ENCODE measurements around the gene FPR1.

The FPR1 gene

GRCh38 chr19:51755571-51755970 lies 3.9 kb upstream of the FPR1 start:
- Histone ChIP-seq H3K36me3 (ENCODE audit: control insufficient read depth in 1 of 2, insufficient read depth in 2 of 2, low read length in 2 of 2) (no peaks in the 10 kb centered on the region), H3K27ac (ENCODE audit: low read depth, low read length) (no peak overlapping the region), H3K9me3 (ENCODE audit: control insufficient read depth in 1 of 2, low read length in 2 of 2) (no peaks in the 10 kb centered on the region), H3K4me1 (ENCODE audit: control insufficient read depth in 1 of 2, insufficient read depth in 2 of 2, low read length in 2 of 2) (no peaks in the 10 kb centered on the region), H3K4me3 (ENCODE audit: low read depth in 1 of 2, low read length in 2 of 2) (no peak overlapping the region), H3K27me3 (ENCODE audit: control insufficient read depth in 1 of 2, insufficient read depth in 2 of 2, low read length in 2 of 2) (no peaks in the 10 kb centered on the region), H3K9ac (ENCODE audit: low read depth in 1 of 2, low read length in 2 of 2) (no peak overlapping the region)

DNA sequence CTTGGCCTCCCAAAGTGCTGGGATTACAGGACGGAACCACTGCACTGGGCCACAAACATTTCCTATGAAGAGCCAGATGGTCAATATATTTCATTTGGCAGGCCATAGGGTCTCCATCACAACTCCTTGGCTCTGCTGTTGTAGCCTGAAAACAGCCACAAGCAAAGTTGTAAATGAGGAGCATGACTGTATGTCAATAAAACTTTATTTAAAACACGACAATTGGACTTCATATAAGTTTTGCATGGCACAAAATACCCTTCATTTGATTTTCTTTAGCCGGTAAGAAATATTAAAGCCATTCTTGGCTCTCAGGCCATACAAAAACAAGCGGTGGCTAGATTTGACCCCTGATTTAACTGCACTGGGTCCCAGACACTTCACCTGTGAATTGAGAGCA lies 3.1 kb upstream of the FPR1 start:
- no peak overlapping the region for H3K27ac ChIP-seq (ENCODE audit: low read depth, low read length)

GRCh38 chr19:51754109-51754508 lies 2.4 kb upstream of the FPR1 start:
- H3K9ac ChIP-seq (ENCODE audit: low read depth in 1 of 2, low read length in 2 of 2): no peak overlapping the region
- H3K27ac ChIP-seq (ENCODE audit: low read depth, low read length): no peak overlapping the region
- H3K36me3 ChIP-seq (ENCODE audit: control insufficient read depth in 1 of 2, insufficient read depth in 2 of 2, low read length in 2 of 2): no peaks in the 10 kb centered on the region
- no peaks in the 10 kb centered on the region for H3K27me3 ChIP-seq (ENCODE audit: control insufficient read depth in 1 of 2, insufficient read depth in 2 of 2, low read length in 2 of 2)
- no peaks in the 10 kb centered on the region for H3K4me1 ChIP-seq (ENCODE audit: control insufficient read depth in 1 of 2, insufficient read depth in 2 of 2, low read length in 2 of 2)
- no peaks in the 10 kb centered on the region for H3K9me3 ChIP-seq (ENCODE audit: control insufficient read depth in 1 of 2, low read length in 2 of 2)
- H3K4me3 ChIP-seq (ENCODE audit: low read depth in 1 of 2, low read length in 2 of 2): no peak overlapping the region

More for the DNA sequence above, 3.1 kb upstream of the FPR1 start:
- Histone ChIP-seq H3K9me3 (ENCODE audit: control insufficient read depth in 1 of 2, low read length in 2 of 2) (no peaks in the 10 kb centered on the region), H3K4me1 (ENCODE audit: control insufficient read depth in 1 of 2, insufficient read depth in 2 of 2, low read length in 2 of 2) (no peaks in the 10 kb centered on the region), H3K27me3 (ENCODE audit: control insufficient read depth in 1 of 2, insufficient read depth in 2 of 2, low read length in 2 of 2) (no peaks in the 10 kb centered on the region), H3K9ac (ENCODE audit: low read depth in 1 of 2, low read length in 2 of 2) (no peak overlapping the region), H3K4me3 (ENCODE audit: low read depth in 1 of 2, low read length in 2 of 2) (no peak overlapping the region), H3K36me3 (ENCODE audit: control insufficient read depth in 1 of 2, insufficient read depth in 2 of 2, low read length in 2 of 2) (no peaks in the 10 kb centered on the region)

DNA sequence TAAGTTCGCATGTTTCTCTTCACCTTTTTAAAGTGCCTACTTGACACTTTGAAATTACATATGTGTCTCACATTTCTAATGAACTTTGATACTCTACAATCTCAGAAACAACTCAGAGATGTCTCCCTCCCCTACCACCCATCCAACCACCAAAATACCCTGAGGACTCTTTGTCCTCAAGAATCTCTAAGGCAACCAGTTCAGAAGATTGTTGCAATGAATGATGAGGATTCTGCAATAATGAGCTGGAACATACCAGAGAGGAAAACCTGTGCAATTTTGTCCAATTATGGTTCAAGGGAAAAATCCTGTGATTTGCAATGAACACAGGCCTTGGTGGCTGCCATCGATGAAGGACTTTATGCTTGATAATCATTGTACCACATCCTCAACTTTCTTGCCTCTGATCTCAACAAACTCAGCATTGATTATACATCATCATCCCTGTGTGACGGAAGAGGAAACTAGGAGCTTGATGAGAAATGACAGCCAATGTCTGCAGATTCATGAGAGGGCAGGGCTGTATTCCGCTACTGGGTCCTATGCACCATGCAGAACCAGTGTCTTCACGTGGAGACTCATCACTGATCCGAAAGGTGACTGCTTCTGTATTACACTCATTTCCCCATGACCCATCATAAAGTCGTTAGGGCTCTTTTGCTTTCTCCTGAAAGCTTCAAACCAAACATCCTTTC lies 1.1 kb downstream of the FPR1 start:
- H3K9ac ChIP-seq (ENCODE audit: low read depth in 1 of 2, low read length in 2 of 2): no peak overlapping the region
- H3K36me3 ChIP-seq (ENCODE audit: control insufficient read depth in 1 of 2, insufficient read depth in 2 of 2, low read length in 2 of 2): no peaks in the 10 kb centered on the region
- no peak overlapping the region for H3K27ac ChIP-seq (ENCODE audit: low read depth, low read length)
- H3K27me3 ChIP-seq (ENCODE audit: control insufficient read depth in 1 of 2, insufficient read depth in 2 of 2, low read length in 2 of 2): no peaks in the 10 kb centered on the region
- no peaks in the 10 kb centered on the region for H3K9me3 ChIP-seq (ENCODE audit: control insufficient read depth in 1 of 2, low read length in 2 of 2)
- H3K4me3 ChIP-seq (ENCODE audit: low read depth in 1 of 2, low read length in 2 of 2): no peak overlapping the region
- H3K4me1 ChIP-seq (ENCODE audit: control insufficient read depth in 1 of 2, insufficient read depth in 2 of 2, low read length in 2 of 2): no peaks in the 10 kb centered on the region

- H3K9ac ChIP-seq (ENCODE audit: low read depth in 1 of 2, low read length in 2 of 2): no peak overlapping the region
- H3K4me3 ChIP-seq (ENCODE audit: low read depth in 1 of 2, low read length in 2 of 2): no peak overlapping the region
- H3K27me3 ChIP-seq (ENCODE audit: control insufficient read depth in 1 of 2, insufficient read depth in 2 of 2, low read length in 2 of 2): no peaks in the 10 kb centered on the region
- H3K36me3 ChIP-seq (ENCODE audit: control insufficient read depth in 1 of 2, insufficient read depth in 2 of 2, low read length in 2 of 2): no peaks in the 10 kb centered on the region
- H3K27ac ChIP-seq (ENCODE audit: low read depth, low read length): no peak overlapping the region
- no peaks in the 10 kb centered on the region for H3K9me3 ChIP-seq (ENCODE audit: control insufficient read depth in 1 of 2, low read length in 2 of 2)
- H3K4me1 ChIP-seq (ENCODE audit: control insufficient read depth in 1 of 2, insufficient read depth in 2 of 2, low read length in 2 of 2): no peaks in the 10 kb centered on the region
Measured at GRCh38 chr19:51749979-51750378, 1.7 kb downstream of the FPR1 start.

- H3K9me3 ChIP-seq (ENCODE audit: control insufficient read depth in 1 of 2, low read length in 2 of 2): no peaks in the 10 kb centered on the region
- no peak overlapping the region for H3K4me3 ChIP-seq (ENCODE audit: low read depth in 1 of 2, low read length in 2 of 2)
- H3K4me1 ChIP-seq (ENCODE audit: control insufficient read depth in 1 of 2, insufficient read depth in 2 of 2, low read length in 2 of 2): no peaks in the 10 kb centered on the region
- no peaks in the 10 kb centered on the region for H3K27me3 ChIP-seq (ENCODE audit: control insufficient read depth in 1 of 2, insufficient read depth in 2 of 2, low read length in 2 of 2)
- H3K36me3 ChIP-seq (ENCODE audit: control insufficient read depth in 1 of 2, insufficient read depth in 2 of 2, low read length in 2 of 2): no peaks in the 10 kb centered on the region
- H3K9ac ChIP-seq (ENCODE audit: low read depth in 1 of 2, low read length in 2 of 2): no peak overlapping the region
- no peak overlapping the region for H3K27ac ChIP-seq (ENCODE audit: low read depth, low read length)
Measured at GRCh38 chr19:51746731-51747130, 4.9 kb downstream of the FPR1 start.

DNA sequence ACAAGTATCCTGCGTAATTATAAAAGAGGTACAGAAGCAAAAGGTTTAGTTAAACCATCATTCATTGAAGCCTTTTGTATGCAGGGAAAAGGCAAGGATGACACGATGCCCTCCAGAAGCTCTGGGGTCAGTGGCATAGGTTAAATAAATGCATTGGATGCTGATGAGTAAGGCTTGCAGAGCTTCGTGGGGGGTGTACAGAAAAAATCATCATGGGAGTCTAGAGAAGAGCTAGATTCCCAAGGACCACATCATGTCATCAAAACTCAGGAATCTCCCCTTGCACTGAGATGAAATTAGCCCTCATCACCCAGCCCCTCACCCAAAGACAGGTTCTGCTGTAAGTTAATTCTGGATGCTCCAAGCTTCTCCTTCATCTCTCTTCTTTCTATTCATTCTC lies 8.3 kb downstream of the FPR1 start:
- no peak overlapping the region for H3K9ac ChIP-seq (ENCODE audit: low read depth in 1 of 2, low read length in 2 of 2)
- H3K27me3 ChIP-seq (ENCODE audit: control insufficient read depth in 1 of 2, insufficient read depth in 2 of 2, low read length in 2 of 2): no peaks in the 10 kb centered on the region
- no peaks in the 10 kb centered on the region for H3K36me3 ChIP-seq (ENCODE audit: control insufficient read depth in 1 of 2, insufficient read depth in 2 of 2, low read length in 2 of 2)
- H3K27ac ChIP-seq (ENCODE audit: low read depth, low read length): no peak overlapping the region
- H3K4me3 ChIP-seq (ENCODE audit: low read depth in 1 of 2, low read length in 2 of 2): no peak overlapping the region
- H3K9me3 ChIP-seq (ENCODE audit: control insufficient read depth in 1 of 2, low read length in 2 of 2): no peaks in the 10 kb centered on the region
- no peaks in the 10 kb centered on the region for H3K4me1 ChIP-seq (ENCODE audit: control insufficient read depth in 1 of 2, insufficient read depth in 2 of 2, low read length in 2 of 2)

GRCh38 chr19:51742789-51743188 lies 8.9 kb downstream of the FPR1 start:
- no peak overlapping the region for H3K27ac ChIP-seq (ENCODE audit: low read depth, low read length)
- no peak overlapping the region for H3K9ac ChIP-seq (ENCODE audit: low read depth in 1 of 2, low read length in 2 of 2)
- no peak overlapping the region for H3K4me3 ChIP-seq (ENCODE audit: low read depth in 1 of 2, low read length in 2 of 2)
- H3K9me3 ChIP-seq (ENCODE audit: control insufficient read depth in 1 of 2, low read length in 2 of 2): no peaks in the 10 kb centered on the region
- no peaks in the 10 kb centered on the region for H3K36me3 ChIP-seq (ENCODE audit: control insufficient read depth in 1 of 2, insufficient read depth in 2 of 2, low read length in 2 of 2)
- no peaks in the 10 kb centered on the region for H3K4me1 ChIP-seq (ENCODE audit: control insufficient read depth in 1 of 2, insufficient read depth in 2 of 2, low read length in 2 of 2)
- no peaks in the 10 kb centered on the region for H3K27me3 ChIP-seq (ENCODE audit: control insufficient read depth in 1 of 2, insufficient read depth in 2 of 2, low read length in 2 of 2)

- H3K27me3 ChIP-seq (ENCODE audit: control insufficient read depth in 1 of 2, insufficient read depth in 2 of 2, low read length in 2 of 2): no peaks in the 10 kb centered on the region
- no peaks in the 10 kb centered on the region for H3K9me3 ChIP-seq (ENCODE audit: control insufficient read depth in 1 of 2, low read length in 2 of 2)
- no peak overlapping the region for H3K4me3 ChIP-seq (ENCODE audit: low read depth in 1 of 2, low read length in 2 of 2)
- H3K4me1 ChIP-seq (ENCODE audit: control insufficient read depth in 1 of 2, insufficient read depth in 2 of 2, low read length in 2 of 2): no peaks in the 10 kb centered on the region
- no peak overlapping the region for H3K9ac ChIP-seq (ENCODE audit: low read depth in 1 of 2, low read length in 2 of 2)
- no peak overlapping the region for H3K27ac ChIP-seq (ENCODE audit: low read depth, low read length)
- no peaks in the 10 kb centered on the region for H3K36me3 ChIP-seq (ENCODE audit: control insufficient read depth in 1 of 2, insufficient read depth in 2 of 2, low read length in 2 of 2)
Measured at GRCh38 chr19:51740356-51740755, 11.3 kb downstream of the FPR1 start.

- no peak overlapping the region for H3K4me3 ChIP-seq (ENCODE audit: low read depth in 1 of 2, low read length in 2 of 2)
- no peak overlapping the region for H3K9ac ChIP-seq (ENCODE audit: low read depth in 1 of 2, low read length in 2 of 2)
- no peaks in the 10 kb centered on the region for H3K9me3 ChIP-seq (ENCODE audit: control insufficient read depth in 1 of 2, low read length in 2 of 2)
- H3K27me3 ChIP-seq (ENCODE audit: control insufficient read depth in 1 of 2, insufficient read depth in 2 of 2, low read length in 2 of 2): no peaks in the 10 kb centered on the region
- H3K4me1 ChIP-seq (ENCODE audit: control insufficient read depth in 1 of 2, insufficient read depth in 2 of 2, low read length in 2 of 2): no peaks in the 10 kb centered on the region
- no peak overlapping the region for H3K27ac ChIP-seq (ENCODE audit: low read depth, low read length)
- H3K36me3 ChIP-seq (ENCODE audit: control insufficient read depth in 1 of 2, insufficient read depth in 2 of 2, low read length in 2 of 2): no peaks in the 10 kb centered on the region
Measured at GRCh38 chr19:51739466-51740213, 12.0 kb downstream of the FPR1 start.

Data from duodenal mucosa (tissue), 2 donors.